Measurements from ENCODE around the gene PLAA. TPM values are rescaled to one million over a fixed set of nuclear protein-coding genes. Genes with fewer than 3 reads are reported as not detected.

PLAA gene
- total RNA-seq, 4 donors from 2014 or later, result 18.0 to 27.7 (median 23.8) TPM

GRCh38 chr9:26974927-26975326 is 27.9 kb upstream of the PLAA start:
- Histone ChIP-seq H3K9me3 (no peaks in the 10 kb centered on the region), H3K27ac (no peak overlapping the region), H3K27me3 (no peaks in the 10 kb centered on the region), H3K36me3 (peaks cover 0 to 12% (median 0%) of the 10 kb centered on the region in 3 donors), H3K4me3 (no peak overlapping the region), H3K4me1 (peaks cover 0 to 8% (median 0%) of the 10 kb centered on the region in 3 donors)
- TF ChIP-seq CTCF (IDR thresholded peaks at IDR 0.05) (no peak), POLR2A (IDR thresholded peaks at IDR 0.05) (no peak)
- no peak for DNase-seq
- intact Hi-C loops (cut with DNase I), result loop anchor here (10.0 kb wide), 1 partner anchor 230 kb away; no protein-coding TSS in a partner anchor
- WGBS, 2 donors, result 87 to 90% methylated on average over 4 of the region's 4 CpGs

GRCh38 chr9:26973989-26974388 is 26.9 kb upstream of the PLAA start:
- Histone ChIP-seq H3K4me1 (peaks cover 0 to 8% (median 0%) of the 10 kb centered on the region in 3 donors), H3K9me3 (no peaks in the 10 kb centered on the region), H3K36me3 (peaks cover 0 to 9% (median 0%) of the 10 kb centered on the region in 3 donors), H3K27me3 (no peaks in the 10 kb centered on the region), H3K4me3 (no peak overlapping the region), H3K27ac (no peak overlapping the region)
- WGBS, 2 donors, result 92 to 93% methylated on average over 5 of the region's 5 CpGs
- no peak for DNase-seq
- intact Hi-C loops (cut with DNase I), result loop anchor here (10.0 kb wide), 1 partner anchor 229 kb away; no protein-coding TSS in a partner anchor
- no peak for TF ChIP-seq CTCF (IDR thresholded peaks at IDR 0.05)

GRCh38 chr9:26971721-26972120 is 24.7 kb upstream of the PLAA start:
- Histone ChIP-seq H3K27me3 (no peaks in the 10 kb centered on the region), H3K4me3 (no peak overlapping the region), H3K27ac (no peak overlapping the region), H3K36me3 (peaks cover 0 to 9% (median 0%) of the 10 kb centered on the region in 3 donors), H3K9me3 (no peaks in the 10 kb centered on the region), H3K4me1 (peaks cover 0 to 8% (median 0%) of the 10 kb centered on the region in 3 donors)
- 82 to 83% methylated on average over 1 of the region's 1 CpG for WGBS, 2 donors
- TF ChIP-seq POLR2A (IDR thresholded peaks at IDR 0.05), result no peak
- TF ChIP-seq CTCF (IDR thresholded peaks at IDR 0.05), result no peak
- intact Hi-C loops (cut with DNase I), result loop anchor here (10.0 kb wide), 1 partner anchor 227 kb away; no protein-coding TSS in a partner anchor
- no peak for DNase-seq

- H3K27ac ChIP-seq, result peak overlapping the region; percentile 73 to 89 (median 88)
Measured at GRCh38 chr9:26956860-26957233, 9.8 kb upstream of the PLAA start.

More at GRCh38 chr9:26956860-26957233, 9.8 kb upstream of the PLAA start:
- DNase-seq, result no peak
- TF ChIP-seq POLR2A (IDR thresholded peaks at IDR 0.05) (no peak), CTCF (IDR thresholded peaks at IDR 0.05) (no peak)
- H3K4me3 ChIP-seq, result peak overlapping the region; percentile 43 to 74 (median 62)
- WGBS, 2 donors, result 20 to 32% methylated on average over 6 of the region's 6 CpGs
- H3K36me3 ChIP-seq, result no peaks in the 10 kb centered on the region
- no peaks in the 10 kb centered on the region for H3K27me3 ChIP-seq
- peaks cover 0 to 21% (median 8%) of the 10 kb centered on the region in 3 donors for H3K4me1 ChIP-seq
- no peaks in the 10 kb centered on the region for H3K9me3 ChIP-seq
- intact Hi-C loops (cut with DNase I), result no loop called here
